ENCODE results near the gene TRIP13.

- TF ChIP-seq SUZ12 (IDR thresholded peaks at IDR 0.05; ENCODE audit: extremely low read depth, insufficient read depth, insufficient read length) (no peak), ZNF274 (IDR thresholded peaks at IDR 0.05; ENCODE audit: low read depth, low read length) (no peak)
These were observed 36.9 kb downstream of the TRIP13 start for GRCh38 chr5:929596-929995.

All from NT2/D1 (cell line).